Loucy (cell line): ENCODE results near the gene SEC16A.

Experiments used
- H2AFZ ChIP-seq: fragments of 200-600 bp; sonication (generic); 2 replicates; pipeline ENCODE4 v1.6.0; 2016; ENCODE audit warnings: antibody characterized with exemption, mild to moderate bottlenecking, low read length, moderate library complexity
- H3F3A ChIP-seq: fragments of 200-600 bp; 2 replicates; pipeline ENCODE4 v1.6.0; 2016; ENCODE audit warnings: antibody characterized with exemption, low read depth, mild to moderate bottlenecking
- H3K27me3 ChIP-seq: fragments of 200-600 bp; sonication (generic); 2 replicates; pipeline ENCODE4 v1.6.1; 2014; ENCODE audit warnings: low read length, mild to moderate bottlenecking; ENCODE audit not compliant: insufficient read depth, poor library complexity, severe bottlenecking
- H3K36me3 ChIP-seq: fragments of 200-600 bp; sonication (generic); 2 replicates; pipeline ENCODE4 v1.6.1; 2016; ENCODE audit warnings: low read length; ENCODE audit not compliant: insufficient read depth
- H3K4me1 ChIP-seq: fragments of 200-600 bp; sonication (generic); 2 replicates; pipeline ENCODE4 v1.5.1; 2014; ENCODE audit warnings: low read length, mild to moderate bottlenecking; ENCODE audit not compliant: insufficient read depth, poor library complexity, severe bottlenecking
- H3K4me2 ChIP-seq: fragments of 200-600 bp; sonication (generic); 2 replicates; pipeline ENCODE4 v1.6.0; 2014; ENCODE audit warnings: antibody characterized with exemption, low read length, low read depth, mild to moderate bottlenecking; ENCODE audit not compliant: poor library complexity, severe bottlenecking
- H3K4me3 ChIP-seq: fragments of 200-600 bp; sonication (generic); 2 replicates; pipeline ENCODE4 v1.5.1; 2014; ENCODE audit warnings: low read length, mild to moderate bottlenecking, mixed read lengths; ENCODE audit not compliant: poor library complexity, severe bottlenecking
- H3K79me2 ChIP-seq: fragments of 200-600 bp; sonication (generic); 2 replicates; pipeline ENCODE4 v1.6.1; 2014; ENCODE audit warnings: low read length; ENCODE audit not compliant: insufficient read depth
- H3K9ac ChIP-seq: fragments of 200-600 bp; sonication (generic); 2 replicates; pipeline ENCODE4 v1.6.0; 2014; ENCODE audit warnings: mild to moderate bottlenecking, low read depth, low read length, moderate library complexity; ENCODE audit not compliant: poor library complexity, severe bottlenecking
- H3K9me2 ChIP-seq: fragments of 200-600 bp; sonication (generic); replicated peaks from 2 replicates; pipeline ENCODE4 v1.6.1; 2016; ENCODE audit warnings: low read depth, low read length, mixed read lengths
- H3K9me3 ChIP-seq: fragments of 200-600 bp; sonication (generic); 2 replicates; pipeline ENCODE4 v1.6.1; 2014; ENCODE audit warnings: mild to moderate bottlenecking, antibody characterized with exemption, low read length, low read depth; ENCODE audit not compliant: insufficient read depth
- H4K20me1 ChIP-seq: fragments of 200-600 bp; sonication (generic); 2 replicates; pipeline ENCODE4 v1.6.0; 2014; ENCODE audit warnings: antibody characterized with exemption, low read length, mild to moderate bottlenecking; ENCODE audit not compliant: insufficient read depth, poor library complexity, severe bottlenecking
- EZH2phosphoT487 ChIP-seq: fragments of 200-600 bp; IDR thresholded peaks from 2 replicates; pipeline ENCODE4 v1.6.1; 2018; ENCODE audit warnings: antibody characterized with exemption, mild to moderate bottlenecking, moderate library complexity, borderline replicate concordance
- TF ChIP-seq, protein P1 (sequence below): fragments of 200-600 bp; sonication (generic); conservative IDR thresholded peaks from 2 replicates; pipeline ENCODE4 v1.5.1; 2014; ENCODE audit warnings: mild to moderate bottlenecking, antibody characterized with exemption, low read length

SEC16A gene

DNA sequence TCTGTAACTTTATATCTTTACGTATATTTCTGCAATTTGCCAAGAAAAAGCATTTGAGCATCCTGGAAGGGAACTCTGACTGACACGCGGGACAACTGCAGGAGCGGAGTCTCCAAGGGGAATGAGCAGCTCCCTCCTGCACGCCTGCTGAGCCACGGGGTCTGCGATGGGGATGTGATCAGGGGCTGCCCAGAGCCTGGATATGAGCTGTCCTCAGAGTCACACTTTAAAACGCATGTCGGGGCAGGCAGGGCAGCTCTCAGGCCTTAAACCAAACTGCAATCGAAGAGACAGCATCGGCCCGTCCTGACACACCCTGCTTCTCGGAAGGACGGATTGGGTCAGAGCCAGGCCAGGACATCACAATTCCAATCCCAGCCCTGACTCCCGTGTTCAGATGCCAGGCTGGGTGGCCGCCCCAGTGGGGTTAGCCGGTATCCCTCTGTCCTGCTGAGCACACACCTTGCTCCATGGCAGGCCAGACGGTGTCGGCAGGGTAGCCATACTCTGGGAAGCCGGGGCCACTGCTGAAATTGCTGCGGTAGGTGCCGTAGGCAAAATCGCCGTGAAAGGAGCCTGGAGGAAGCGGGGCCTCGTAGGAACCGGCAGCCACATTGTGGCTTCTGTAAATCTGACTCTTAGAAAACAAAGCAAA lies 17.2 kb downstream of the SEC16A start:
- Histone ChIP-seq H4K20me1 (no peaks in the 10 kb centered on the region), H3K9ac (no peak overlapping the region), H3K4me3 (no peak overlapping the region), H3K4me1 (no peaks in the 10 kb centered on the region), H3K9me2 (no peaks in the 10 kb centered on the region), H3K9me3 (no peaks in the 10 kb centered on the region), H3K79me2 (no peaks in the 10 kb centered on the region; the same call in 1 of the 2 replicates), H3K4me2 (no peak overlapping the region), H3F3A (no peaks in the 10 kb centered on the region), H3K36me3 (peaks cover 88% of the 10 kb centered on the region), H2AFZ (no peak overlapping the region), H3K27me3 (no peaks in the 10 kb centered on the region)
- TF ChIP-seq EZH2phosphoT487, result no peak
- TF ChIP-seq, protein P1, sequence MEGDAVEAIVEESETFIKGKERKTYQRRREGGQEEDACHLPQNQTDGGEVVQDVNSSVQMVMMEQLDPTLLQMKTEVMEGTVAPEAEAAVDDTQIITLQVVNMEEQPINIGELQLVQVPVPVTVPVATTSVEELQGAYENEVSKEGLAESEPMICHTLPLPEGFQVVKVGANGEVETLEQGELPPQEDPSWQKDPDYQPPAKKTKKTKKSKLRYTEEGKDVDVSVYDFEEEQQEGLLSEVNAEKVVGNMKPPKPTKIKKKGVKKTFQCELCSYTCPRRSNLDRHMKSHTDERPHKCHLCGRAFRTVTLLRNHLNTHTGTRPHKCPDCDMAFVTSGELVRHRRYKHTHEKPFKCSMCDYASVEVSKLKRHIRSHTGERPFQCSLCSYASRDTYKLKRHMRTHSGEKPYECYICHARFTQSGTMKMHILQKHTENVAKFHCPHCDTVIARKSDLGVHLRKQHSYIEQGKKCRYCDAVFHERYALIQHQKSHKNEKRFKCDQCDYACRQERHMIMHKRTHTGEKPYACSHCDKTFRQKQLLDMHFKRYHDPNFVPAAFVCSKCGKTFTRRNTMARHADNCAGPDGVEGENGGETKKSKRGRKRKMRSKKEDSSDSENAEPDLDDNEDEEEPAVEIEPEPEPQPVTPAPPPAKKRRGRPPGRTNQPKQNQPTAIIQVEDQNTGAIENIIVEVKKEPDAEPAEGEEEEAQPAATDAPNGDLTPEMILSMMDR, result no peak

DNA sequence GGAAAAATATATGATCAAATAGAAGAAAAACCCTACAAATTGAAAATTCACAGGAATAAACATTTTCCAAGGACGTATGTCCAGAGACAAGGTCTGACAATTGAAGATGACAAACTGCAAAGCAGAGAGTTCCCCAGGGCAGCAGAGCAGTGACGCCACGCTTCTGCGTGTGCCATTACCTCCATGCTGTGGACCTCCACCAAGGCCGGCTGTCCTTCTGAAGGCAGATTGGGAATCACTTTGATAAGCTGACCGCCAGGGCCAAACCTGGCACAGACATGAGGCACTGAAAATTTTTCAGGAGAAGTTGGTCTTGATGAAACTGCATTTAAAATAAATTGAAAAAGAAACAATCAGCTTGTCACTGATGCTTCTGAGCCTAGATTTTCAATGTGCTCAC lies 18.6 kb downstream of the SEC16A start:
- no peaks in the 10 kb centered on the region for H4K20me1 ChIP-seq
- H3K4me2 ChIP-seq, result no peak overlapping the region
- H3K79me2 ChIP-seq, result no peaks in the 10 kb centered on the region
- H3F3A ChIP-seq, result no peaks in the 10 kb centered on the region
- H3K36me3 ChIP-seq, result peaks cover 89% of the 10 kb centered on the region
- TF ChIP-seq, protein P1, result no peak
- TF ChIP-seq EZH2phosphoT487, result no peak
- H3K9me3 ChIP-seq, result no peaks in the 10 kb centered on the region
- H3K9ac ChIP-seq, result no peak overlapping the region
- no peaks in the 10 kb centered on the region for H3K4me1 ChIP-seq
- no peaks in the 10 kb centered on the region for H3K9me2 ChIP-seq
- no peaks in the 10 kb centered on the region for H3K27me3 ChIP-seq
- H2AFZ ChIP-seq, result no peak overlapping the region
- H3K4me3 ChIP-seq, result no peak overlapping the region

DNA sequence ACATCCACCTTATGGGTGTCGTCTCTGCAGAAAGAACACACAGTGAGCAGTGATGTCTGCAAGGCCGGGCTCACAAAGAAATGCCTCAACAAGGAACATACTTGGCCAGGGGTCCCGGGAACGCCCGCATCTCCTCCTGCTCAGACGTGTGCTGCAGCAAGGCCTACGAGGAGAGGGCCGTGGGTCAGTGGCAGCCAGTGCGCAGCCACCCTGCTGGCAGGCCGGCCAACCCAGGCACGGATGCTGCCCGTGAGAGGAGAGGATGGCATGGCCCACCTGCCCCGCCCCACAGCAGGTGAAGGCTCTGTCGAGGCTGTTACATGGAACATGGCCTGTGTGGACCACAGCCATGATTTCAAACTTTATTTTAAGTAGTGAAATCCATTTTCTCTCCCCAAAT lies 19.3 kb downstream of the SEC16A start:
- no peak overlapping the region for H2AFZ ChIP-seq
- no peaks in the 10 kb centered on the region for H3K4me1 ChIP-seq
- no peaks in the 10 kb centered on the region for H3F3A ChIP-seq
- H3K27me3 ChIP-seq, result no peaks in the 10 kb centered on the region
- no peaks in the 10 kb centered on the region for H3K9me3 ChIP-seq
- H3K4me3 ChIP-seq, result no peak overlapping the region
- H4K20me1 ChIP-seq, result no peaks in the 10 kb centered on the region
- H3K36me3 ChIP-seq, result peaks cover 94% of the 10 kb centered on the region
- no peaks in the 10 kb centered on the region for H3K79me2 ChIP-seq
- H3K4me2 ChIP-seq, result no peak overlapping the region
- TF ChIP-seq, protein P1, result no peak
- TF ChIP-seq EZH2phosphoT487, result no peak
- H3K9ac ChIP-seq, result no peak overlapping the region
- no peaks in the 10 kb centered on the region for H3K9me2 ChIP-seq
